ENCODE results near the gene SMYD4.

DNA sequence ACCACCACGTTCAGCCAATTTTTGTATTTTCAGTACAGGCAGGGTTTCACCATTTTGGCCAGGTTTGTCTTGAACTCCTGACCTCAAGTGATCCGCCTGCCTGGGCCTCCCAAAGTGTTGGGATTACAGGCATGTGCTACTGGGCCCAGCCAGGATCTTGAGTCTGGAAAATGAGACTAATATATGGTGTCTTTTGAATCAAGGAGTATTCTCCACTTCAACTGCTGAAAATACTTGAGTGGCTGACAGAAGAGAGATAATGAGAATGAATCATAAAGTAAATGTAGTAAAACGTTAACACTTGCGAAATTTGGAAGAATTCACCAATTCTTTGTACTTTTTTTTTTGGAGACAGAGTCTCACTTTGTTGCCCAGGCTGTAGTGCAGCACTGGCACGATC is 16.6 kb downstream of the SMYD4 start:
- TF ChIP-seq, protein P1, sequence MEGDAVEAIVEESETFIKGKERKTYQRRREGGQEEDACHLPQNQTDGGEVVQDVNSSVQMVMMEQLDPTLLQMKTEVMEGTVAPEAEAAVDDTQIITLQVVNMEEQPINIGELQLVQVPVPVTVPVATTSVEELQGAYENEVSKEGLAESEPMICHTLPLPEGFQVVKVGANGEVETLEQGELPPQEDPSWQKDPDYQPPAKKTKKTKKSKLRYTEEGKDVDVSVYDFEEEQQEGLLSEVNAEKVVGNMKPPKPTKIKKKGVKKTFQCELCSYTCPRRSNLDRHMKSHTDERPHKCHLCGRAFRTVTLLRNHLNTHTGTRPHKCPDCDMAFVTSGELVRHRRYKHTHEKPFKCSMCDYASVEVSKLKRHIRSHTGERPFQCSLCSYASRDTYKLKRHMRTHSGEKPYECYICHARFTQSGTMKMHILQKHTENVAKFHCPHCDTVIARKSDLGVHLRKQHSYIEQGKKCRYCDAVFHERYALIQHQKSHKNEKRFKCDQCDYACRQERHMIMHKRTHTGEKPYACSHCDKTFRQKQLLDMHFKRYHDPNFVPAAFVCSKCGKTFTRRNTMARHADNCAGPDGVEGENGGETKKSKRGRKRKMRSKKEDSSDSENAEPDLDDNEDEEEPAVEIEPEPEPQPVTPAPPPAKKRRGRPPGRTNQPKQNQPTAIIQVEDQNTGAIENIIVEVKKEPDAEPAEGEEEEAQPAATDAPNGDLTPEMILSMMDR (IDR thresholded peaks at IDR 0.05; ENCODE audit: poor library complexity) = no peak
- TF ChIP-seq EZH2 (IDR thresholded peaks at IDR 0.05; ENCODE audit: borderline replicate concordance) = no peak

All from hepatocyte (in vitro differentiated cells).